H9 (cell line): ENCODE measurements around the gene NCKAP5. TPM values are rescaled to one million over a fixed set of nuclear protein-coding genes. Genes with fewer than 3 reads are reported as not detected.

ENCODE experiments used
- DNase-seq: peaks from one replicate; pipeline ENCODE4 v3.0.0-alpha.2; 2017
- H2AFZ ChIP-seq: one replicate; pipeline ENCODE4 v1.6.1; 2013; ENCODE audit warnings: mild to moderate bottlenecking, low read length, control low read depth, moderate library complexity
- H2AK5ac ChIP-seq: 2 replicates; pipeline ENCODE4 v1.6.1; 2013; ENCODE audit warnings: low read length, control low read depth, mixed read lengths; ENCODE audit not compliant: insufficient read length
- H2BK120ac ChIP-seq: one replicate; pipeline ENCODE4 v1.6.1; 2013; ENCODE audit warnings: low read depth, mild to moderate bottlenecking, low read length, control low read depth, inconsistent platforms; ENCODE audit not compliant: poor library complexity, severe bottlenecking
- H2BK12ac ChIP-seq: 2 replicates; pipeline ENCODE4 v1.6.1; 2013; ENCODE audit warnings: low read length, control low read depth, mixed read lengths, low read depth; ENCODE audit not compliant: insufficient read length
- H2BK15ac ChIP-seq: 2 replicates; pipeline ENCODE4 v1.6.1; 2013; ENCODE audit warnings: low read depth, low read length, control low read depth
- H2BK20ac ChIP-seq: one replicate; pipeline ENCODE4 v1.6.1; 2013; ENCODE audit warnings: low read depth, mild to moderate bottlenecking, low read length, control low read depth, inconsistent platforms; ENCODE audit not compliant: poor library complexity, severe bottlenecking
- H2BK5ac ChIP-seq: 2 replicates; pipeline ENCODE4 v1.6.1; 2013; ENCODE audit warnings: low read length, control low read depth, mixed read lengths; ENCODE audit not compliant: insufficient read length
- H3K14ac ChIP-seq: 2 replicates; pipeline ENCODE4 v1.6.1; 2013; ENCODE audit warnings: low read length, control low read depth; ENCODE audit not compliant: insufficient read depth
- H3K18ac ChIP-seq: 2 replicates; pipeline ENCODE4 v1.6.1; 2013; ENCODE audit warnings: low read depth, mild to moderate bottlenecking, mixed read lengths, low read length, control low read depth; ENCODE audit not compliant: insufficient read length
- H3K23ac ChIP-seq: 2 replicates; pipeline ENCODE4 v1.6.1; 2013; ENCODE audit warnings: low read length, control low read depth, mixed read lengths, low read depth; ENCODE audit not compliant: insufficient read length
- H3K23me2 ChIP-seq: 2 replicates; pipeline ENCODE4 v1.6.1; 2013; ENCODE audit warnings: low read depth, mild to moderate bottlenecking, mixed read lengths, low read length, control low read depth; ENCODE audit not compliant: insufficient read length, poor library complexity, severe bottlenecking
- H3K27ac ChIP-seq: 2 replicates; pipeline ENCODE4 v1.5.1; 2013; ENCODE audit warnings: low read length, control low read depth, mixed read lengths, low read depth; ENCODE audit not compliant: insufficient read length
- H3K27me3 ChIP-seq: 2 replicates; pipeline ENCODE4 v1.6.1; 2013; ENCODE audit warnings: low read length, control low read depth, inconsistent platforms; ENCODE audit not compliant: insufficient read depth
- H3K4ac ChIP-seq: 2 replicates; pipeline ENCODE4 v1.6.1; 2013; ENCODE audit warnings: low read depth, mild to moderate bottlenecking, control low read depth, inconsistent platforms, low read length, moderate library complexity
- H3K4me1 ChIP-seq: 2 replicates; pipeline ENCODE4 v1.6.1; 2013; ENCODE audit warnings: low read length, control low read depth, inconsistent platforms; ENCODE audit not compliant: insufficient read depth
- H3K4me2 ChIP-seq: 2 replicates; pipeline ENCODE4 v1.6.1; 2013; ENCODE audit warnings: low read length, control low read depth, mixed read lengths; ENCODE audit not compliant: insufficient read length, insufficient read depth
- H3K56ac ChIP-seq: 2 replicates; pipeline ENCODE4 v1.6.1; 2013; ENCODE audit warnings: low read depth, mild to moderate bottlenecking, mixed read lengths, low read length, control low read depth; ENCODE audit not compliant: insufficient read length
- H3K79me1 ChIP-seq: 2 replicates; pipeline ENCODE4 v1.6.1; 2013; ENCODE audit warnings: low read depth, mild to moderate bottlenecking, moderate library complexity, low read length, control low read depth, inconsistent platforms; ENCODE audit not compliant: insufficient read depth, poor library complexity, severe bottlenecking
- H3K79me2 ChIP-seq: 2 replicates; pipeline ENCODE4 v1.6.1; 2013; ENCODE audit warnings: low read length, control low read depth, inconsistent platforms; ENCODE audit not compliant: insufficient read depth
- H3K9ac ChIP-seq: 2 replicates; pipeline ENCODE4 v1.6.1; 2013; ENCODE audit warnings: low read length, control low read depth, mixed read lengths; ENCODE audit not compliant: insufficient read length; ENCODE audit errors: extremely low read depth
- H3K9me3 ChIP-seq: one replicate; pipeline ENCODE4 v1.6.1; 2013; ENCODE audit warnings: low read depth, low read length, inconsistent platforms; ENCODE audit not compliant: control insufficient read depth
- H3T11ph ChIP-seq: one replicate; pipeline ENCODE4 v1.6.1; 2013; ENCODE audit warnings: mild to moderate bottlenecking, low read length, control low read depth, inconsistent platforms
- H4K20me1 ChIP-seq: one replicate; pipeline ENCODE4 v1.6.1; 2013; ENCODE audit not compliant: control insufficient read depth, insufficient read length, insufficient read depth
- H4K5ac ChIP-seq: 2 replicates; pipeline ENCODE4 v1.6.1; 2013; ENCODE audit warnings: low read depth, mild to moderate bottlenecking, mixed read lengths, low read length, control low read depth; ENCODE audit not compliant: insufficient read length
- H4K8ac ChIP-seq: replicated peaks from 2 replicates; pipeline ENCODE4 v1.6.1; 2013; ENCODE audit warnings: low read length, control low read depth, mixed read lengths, low read depth; ENCODE audit not compliant: insufficient read length
- H4K91ac ChIP-seq: 2 replicates; pipeline ENCODE4 v1.6.1; 2013; ENCODE audit warnings: low read depth, mild to moderate bottlenecking, moderate library complexity, mixed read lengths, low read length, control low read depth; ENCODE audit not compliant: insufficient read length
- H3K27ac Mint-ChIP-seq, 3 experiments: 2 replicates in 2 of 3; 3 replicates in 1 of 3; pipeline ENCODE4 v1.8.0; 2020 to 2021; ENCODE audit warnings: mixed read lengths in 3 of 3, mild to moderate bottlenecking in 1 of 3, moderate library complexity in 1 of 3
- H3K27me3 Mint-ChIP-seq: 2 replicates; pipeline ENCODE4 v1.8.0; 2021; ENCODE audit warnings: low read depth, mild to moderate bottlenecking, moderate library complexity, mixed read lengths
- H3K36me3 Mint-ChIP-seq, 3 experiments: 2 replicates in 2 of 3; 3 replicates in 1 of 3; pipeline ENCODE4 v1.8.0; 2020 to 2021; ENCODE audit warnings: low read depth in 3 of 3, mixed read lengths in 3 of 3; ENCODE audit not compliant: insufficient read depth in 1 of 3
- H3K4me1 Mint-ChIP-seq, 2 experiments: 2 replicates each; pipeline ENCODE4 v1.8.0; 2020; ENCODE audit warnings: mixed read lengths in 2 of 2
- H3K4me3 Mint-ChIP-seq, 2 experiments: 2 replicates in 1 of 2; 3 replicates in 1 of 2; pipeline ENCODE4 v1.8.0; 2020 to 2021; ENCODE audit warnings: mild to moderate bottlenecking in 2 of 2, mixed read lengths in 2 of 2, moderate library complexity in 1 of 2
- H3K9me3 Mint-ChIP-seq, 2 experiments: 2 replicates in 1 of 2; 3 replicates in 1 of 2; pipeline ENCODE4 v1.8.0; 2020; ENCODE audit warnings: mild to moderate bottlenecking in 2 of 2, mixed read lengths in 2 of 2, moderate library complexity in 1 of 2
- CTCF ChIP-seq: fragments of 200-600 bp; sonication (generic); conservative IDR thresholded peaks from 3 replicates; pipeline ENCODE4 v1.8.0; 2021; ENCODE audit warnings: antibody characterized with exemption, mild to moderate bottlenecking
- WGBS: extraction: QIAGEN DNeasy Blood & Tissue Kit; methylation state at CpG from one replicate; pipeline ENCODE4 v1.1.7; 2013; ENCODE audit warnings: missing lambda C conversion rate, low lambda C conversion rate, mixed read lengths; ENCODE audit not compliant: insufficient read length; ENCODE audit errors: extremely low coverage; 5-methylcytosine and 5-hydroxymethylcytosine counted together
- total RNA-seq: library from RNA; stranded (reverse); gene quantifications from 2 replicates; pipeline ENCODE4 v1.2.1, GENCODE V29; 2021

The NCKAP5 gene
- total RNA-seq, 1 experiment from 2014 or later: 0.26 TPM

- Mint-ChIP-seq H3K4me1 (no peaks in the 10 kb centered on the region), H3K27ac (no peak overlapping the region), H3K4me3 (no peak overlapping the region), H3K27me3 (no peaks in the 10 kb centered on the region), H3K9me3 (no peaks in the 10 kb centered on the region), H3K36me3 (no peaks in the 10 kb centered on the region; a peak in 1 of 7 replicates)
- WGBS: no CpG with 5 or more reads among the region's 4 CpGs
- H2AFZ ChIP-seq: no peak overlapping the region
- no peak overlapping the region for H2AK5ac ChIP-seq
- no peak overlapping the region for H3K18ac ChIP-seq
- no peak overlapping the region for H2BK20ac ChIP-seq
- no peak overlapping the region for H4K5ac ChIP-seq
- H3K4me1 ChIP-seq: no peaks in the 10 kb centered on the region
- no peak overlapping the region for H2BK12ac ChIP-seq
- no peak for TF ChIP-seq CTCF
- no peak overlapping the region for H4K8ac ChIP-seq
- no peaks in the 10 kb centered on the region for H4K20me1 ChIP-seq
- H3K79me1 ChIP-seq: no peaks in the 10 kb centered on the region
- no peak overlapping the region for H3K9ac ChIP-seq
- H3K9me3 ChIP-seq: no peaks in the 10 kb centered on the region
- no peak overlapping the region for H4K91ac ChIP-seq
- no peak overlapping the region for H3K23ac ChIP-seq
- H2BK120ac ChIP-seq: no peak overlapping the region
- no peaks in the 10 kb centered on the region for H3K23me2 ChIP-seq
- no peak overlapping the region for H3K14ac ChIP-seq
- no peak overlapping the region for H3K4me2 ChIP-seq
- no peak overlapping the region for H2BK5ac ChIP-seq
- no peak overlapping the region for H3K56ac ChIP-seq
- no peak overlapping the region for H3K27ac ChIP-seq
- no peak for DNase-seq
- H3K79me2 ChIP-seq: no peaks in the 10 kb centered on the region
- H3K27me3 ChIP-seq: no peaks in the 10 kb centered on the region
- no peak overlapping the region for H2BK15ac ChIP-seq
- no peak overlapping the region for H3T11ph ChIP-seq
- no peak overlapping the region for H3K4ac ChIP-seq
Observed at GRCh38 chr2:133457861-133458260, 110.4 kb downstream of the NCKAP5 start.
